Measurements from ENCODE around the gene MGRN1.

- TF ChIP-seq CTCF (IDR thresholded peaks at IDR 0.05) (no peak), POLR2A (IDR thresholded peaks at IDR 0.05) (no peak)
These were observed 20.2 kb upstream of the MGRN1 start for GRCh38 chr16:4604401-4604800.
